ENCODE measurements around the gene OLFM1.

- TF ChIP-seq CTCF (IDR thresholded peaks at IDR 0.05) (no peak), POLR2A (IDR thresholded peaks at IDR 0.05) (no peak)
Measured at GRCh38 chr9:135079018-135079417, 8.4 kb upstream of the OLFM1 start.

All from uterus (tissue), 2 donors.